Fibroblast of skin of left quadriceps (primary cell): ENCODE results near the gene RNLS.

Experiments used
- DNase-seq, 2 experiments: peaks; one replicate each; pipeline ENCODE4 v3.0.0-alpha.2; 2013; ENCODE audit warnings: low read depth in 2 of 2

Gene RNLS

DNA sequence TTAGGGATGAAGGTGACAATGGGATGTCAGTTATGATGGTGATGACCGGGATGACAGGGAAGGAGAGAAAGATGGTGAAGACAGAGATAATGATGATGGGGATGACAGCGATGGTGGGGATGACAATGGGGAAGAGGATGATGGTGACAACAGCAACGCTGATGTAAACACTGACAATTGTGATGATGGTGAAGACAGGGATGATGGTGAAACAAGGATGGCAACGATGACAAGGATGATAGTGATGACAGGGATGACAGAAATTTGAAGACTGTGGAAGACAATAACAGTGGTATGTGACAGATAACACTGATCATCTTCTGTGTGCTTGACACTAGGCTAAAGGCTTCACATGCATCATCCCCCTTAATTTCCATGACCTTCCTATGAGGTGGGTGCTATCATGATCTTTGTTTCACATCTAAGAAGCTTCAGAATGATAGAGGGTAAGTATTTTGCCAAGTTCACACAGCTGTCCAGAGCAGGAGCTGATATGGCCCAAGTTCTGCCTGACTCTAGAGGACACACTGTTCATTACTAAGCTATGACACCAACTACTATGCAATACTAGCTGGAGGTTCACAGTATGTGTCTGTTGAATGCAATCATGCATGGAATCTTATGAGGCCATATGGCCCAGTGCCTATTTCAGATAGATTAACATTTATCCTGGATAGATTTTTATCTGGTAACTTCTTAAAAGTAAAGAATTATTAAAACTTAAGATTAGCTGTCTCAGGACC lies 105.6 kb downstream of the RNLS start:
- no peak for DNase-seq

DNA sequence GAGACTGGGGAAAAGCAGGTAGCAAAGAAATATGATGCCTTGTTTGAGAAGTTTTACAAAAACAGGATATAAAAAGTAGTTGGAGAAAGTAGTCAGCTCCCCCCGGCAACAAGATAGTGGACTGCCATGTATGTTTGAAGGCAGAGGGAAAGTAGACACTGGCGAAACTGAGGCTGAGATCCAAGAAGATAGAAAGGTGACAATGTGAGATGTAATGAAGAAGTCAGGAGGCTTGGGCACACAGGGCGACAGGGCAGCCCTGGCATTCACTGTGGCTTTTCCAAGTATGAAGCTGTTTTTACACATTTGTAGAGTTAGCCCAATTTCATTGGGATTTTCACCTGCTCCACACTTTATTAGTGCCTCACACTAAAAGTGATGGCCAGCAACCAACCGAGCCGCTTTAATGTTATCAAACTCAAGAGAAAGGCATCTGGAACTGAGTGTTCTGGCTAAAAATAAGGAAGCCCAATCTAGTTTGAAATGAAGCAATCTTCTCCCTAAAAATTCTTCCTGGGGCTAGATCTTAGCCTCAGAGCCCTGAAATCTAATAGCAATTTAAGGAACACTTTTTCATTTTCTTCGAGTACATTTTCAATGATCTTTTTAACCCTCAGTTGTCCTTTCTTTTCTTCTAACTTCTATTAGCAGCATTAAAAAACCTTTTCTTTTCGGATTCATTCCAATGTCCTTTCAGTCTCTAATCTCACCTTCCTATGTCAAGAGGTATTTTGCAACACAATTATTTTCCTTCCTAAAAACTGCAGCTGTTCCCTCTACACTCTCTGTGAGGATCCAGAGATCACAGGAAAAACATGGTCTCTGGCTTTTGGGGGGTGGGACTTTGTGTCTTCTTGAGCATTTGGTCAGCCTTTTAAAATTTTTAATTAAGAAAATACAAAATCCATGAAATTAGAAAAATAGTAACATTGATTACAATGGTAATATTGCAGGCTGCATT lies 108.0 kb downstream of the RNLS start:
- no peak for DNase-seq

DNA sequence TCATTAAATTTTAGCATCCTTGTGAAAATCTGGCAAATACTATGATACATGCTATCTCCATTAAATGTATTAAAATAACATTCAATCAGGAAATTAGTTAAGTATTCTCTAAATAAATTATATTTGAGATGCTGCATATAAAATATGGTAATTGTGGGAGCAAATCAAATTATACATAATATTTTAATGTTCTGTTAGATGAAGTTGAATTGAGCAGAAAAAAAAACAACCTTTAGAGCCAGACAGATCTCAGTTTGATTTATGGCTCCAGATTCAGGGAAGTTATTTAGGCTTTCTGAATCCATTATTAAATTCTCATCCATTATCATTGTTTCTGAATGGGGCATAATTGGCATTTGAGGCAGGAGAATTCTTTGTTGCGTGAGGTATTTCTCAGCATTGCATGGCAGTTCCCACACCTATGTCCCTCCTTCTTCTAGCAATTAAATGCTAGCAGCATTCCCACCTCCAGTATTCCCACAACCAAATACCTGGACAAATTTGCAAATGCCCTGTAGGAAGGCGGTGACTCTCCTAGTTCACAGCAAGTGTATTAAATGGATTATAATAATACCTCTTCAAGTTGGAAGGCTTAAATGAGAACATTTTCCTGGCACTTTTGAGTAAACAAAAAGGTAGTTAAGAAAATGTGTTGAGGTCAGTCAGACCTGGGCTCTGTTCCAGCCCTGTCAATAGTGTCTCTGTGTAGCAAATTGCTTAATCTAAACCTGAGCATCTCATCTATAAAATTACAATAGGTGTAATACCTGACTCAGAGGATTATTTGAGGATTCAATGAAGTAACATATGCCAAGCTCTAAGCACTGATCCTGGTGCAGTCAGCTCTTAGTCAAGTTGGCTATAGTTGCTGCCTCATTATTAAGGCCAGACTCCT lies 108.9 kb downstream of the RNLS start:
- no peak for DNase-seq

DNA sequence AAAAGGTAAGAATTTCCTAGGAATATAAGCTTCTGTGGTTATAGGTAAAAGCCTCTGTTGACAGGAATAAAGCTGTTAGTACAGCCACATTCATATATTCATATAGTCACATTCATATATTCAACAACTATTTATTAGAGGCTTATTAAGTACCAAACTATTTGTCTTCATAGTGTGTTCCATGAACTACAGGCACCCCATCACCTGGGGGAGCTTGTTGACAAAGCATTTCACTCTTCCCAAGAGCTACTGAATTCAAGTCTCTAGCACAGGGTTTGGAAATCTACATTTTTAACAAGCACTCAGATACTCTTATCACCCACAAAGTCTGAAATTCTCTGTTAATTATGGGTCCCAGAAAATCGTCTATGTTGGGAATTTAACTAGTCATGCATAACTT lies 110.6 kb downstream of the RNLS start:
- DNase-seq: no peak

DNA sequence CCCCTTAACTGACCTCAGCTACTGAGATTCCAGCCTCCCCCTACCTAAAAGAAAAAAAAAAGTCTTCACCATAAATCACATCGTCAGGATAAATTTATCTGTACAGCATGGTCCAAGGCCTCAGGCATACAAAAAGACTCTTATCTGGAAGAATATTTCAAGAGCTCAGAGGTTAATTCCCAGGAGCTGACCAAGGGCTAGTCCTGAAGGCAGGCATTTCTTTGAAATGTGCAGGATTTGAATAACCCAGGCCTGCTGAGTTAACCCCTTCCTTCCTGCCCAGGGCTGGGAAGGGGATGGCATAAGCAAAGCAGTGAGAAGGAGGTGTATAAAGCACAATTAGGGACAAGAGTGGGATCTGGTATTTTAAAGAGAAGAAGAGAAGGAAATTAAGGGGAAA lies 111.2 kb downstream of the RNLS start:
- DNase-seq: no peak

DNA sequence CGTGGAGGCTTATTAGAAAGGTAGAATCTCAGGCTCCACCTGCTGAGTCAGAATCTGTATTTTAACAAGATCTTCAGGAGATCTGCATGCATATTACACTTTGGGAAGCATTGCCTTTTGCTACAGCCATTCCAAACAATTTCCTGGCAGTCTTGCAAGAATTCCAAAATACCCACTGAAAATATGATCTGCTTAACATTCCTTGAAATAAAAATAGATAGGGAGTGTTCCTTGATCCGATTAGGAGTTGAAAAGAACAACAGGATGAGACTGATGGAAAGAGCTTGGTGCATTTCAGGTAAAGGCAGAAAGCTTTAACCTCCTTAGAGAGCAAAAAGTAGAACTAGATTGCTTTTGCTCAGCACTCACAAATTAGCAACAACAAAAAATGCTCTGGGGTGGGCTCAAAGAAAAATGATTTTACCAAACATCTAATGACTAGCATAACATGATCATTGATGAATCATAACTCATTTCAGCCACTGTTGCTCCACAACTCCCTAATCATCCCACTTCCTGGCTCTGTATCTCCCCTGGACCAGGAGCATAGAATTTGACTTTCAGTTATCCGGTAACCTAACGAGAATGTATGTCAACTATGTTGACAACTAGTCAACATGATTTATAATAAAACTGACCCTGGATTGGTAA lies 115.2 kb downstream of the RNLS start:
- peak in 1 of 2 experiments; percentile 14 for DNase-seq

DNA sequence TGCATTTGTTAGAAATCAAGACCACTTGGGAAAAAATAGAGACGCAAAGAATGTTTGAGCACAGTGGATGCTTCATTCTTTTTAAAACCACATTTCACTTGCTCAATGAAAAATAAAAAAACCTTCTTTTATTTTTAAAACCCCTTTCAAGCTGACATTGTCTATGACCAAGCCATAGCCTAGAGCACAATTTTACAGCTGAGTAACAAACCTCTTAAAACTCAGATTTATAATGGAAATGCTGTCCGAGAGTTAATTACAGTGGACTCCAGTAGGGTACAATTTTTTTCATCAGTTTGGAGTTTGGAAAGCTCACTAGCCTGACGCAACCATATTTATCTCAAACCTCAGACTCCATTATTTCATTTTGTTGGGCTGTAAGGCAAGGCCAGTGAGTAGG lies 116.3 kb downstream of the RNLS start:
- DNase-seq: no peak

DNA sequence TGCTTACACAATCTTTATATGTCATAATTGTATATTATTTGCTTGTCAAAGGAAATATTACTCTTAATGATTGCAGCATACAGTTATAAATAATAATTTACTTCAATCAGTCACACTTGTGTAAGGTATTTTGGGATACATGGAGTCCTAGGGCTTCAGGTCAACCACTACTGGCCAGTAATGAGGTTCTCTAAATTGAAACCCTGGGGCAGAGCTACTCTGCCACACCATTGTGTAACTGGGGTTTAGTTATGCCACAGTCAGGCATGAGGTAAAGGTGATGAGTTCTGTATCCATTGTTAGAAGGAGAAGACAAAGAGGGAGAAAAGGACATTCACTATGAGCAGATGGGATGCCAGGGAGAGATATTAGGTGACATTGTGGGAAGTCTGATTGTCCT lies 117.4 kb downstream of the RNLS start:
- no peak for DNase-seq

DNA sequence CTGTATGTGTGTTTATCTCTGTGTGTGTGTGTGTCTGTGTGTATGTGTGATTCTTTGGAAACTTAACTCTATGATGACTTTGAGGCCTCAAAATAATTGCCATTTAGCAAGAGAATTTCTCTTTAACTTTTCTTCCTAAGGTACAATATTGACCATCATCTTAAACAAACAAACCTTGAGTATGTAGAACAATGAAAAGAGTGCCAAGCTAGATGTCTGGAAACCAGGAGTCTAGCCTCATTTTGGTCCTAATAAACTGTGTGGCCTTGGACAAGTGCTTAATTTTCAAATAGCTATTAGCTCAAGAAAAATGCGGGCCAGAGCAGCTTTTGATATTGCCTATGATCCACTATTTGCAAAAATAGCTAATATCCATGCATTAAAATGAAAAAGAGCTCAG lies 119.3 kb downstream of the RNLS start:
- DNase-seq: no peak

DNA sequence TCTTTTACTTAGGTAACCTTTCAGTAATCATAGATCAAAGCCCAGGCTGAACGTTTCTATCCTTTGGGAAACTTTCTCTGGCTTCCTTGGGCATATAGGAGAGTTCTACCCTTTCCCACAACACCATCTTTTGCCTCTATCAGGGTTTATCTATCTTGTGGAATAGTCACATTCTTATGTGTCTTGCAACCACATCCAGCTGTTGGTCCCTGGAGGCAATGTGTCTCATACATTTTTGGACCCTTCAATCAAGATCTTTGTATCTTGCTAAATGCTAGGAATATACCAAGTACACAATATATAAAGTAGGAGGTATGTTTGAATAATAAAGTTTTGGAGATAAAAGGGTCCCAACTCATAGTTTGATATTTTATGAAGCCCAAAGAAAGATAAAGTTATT lies 121.7 kb downstream of the RNLS start:
- DNase-seq: no peak

DNA sequence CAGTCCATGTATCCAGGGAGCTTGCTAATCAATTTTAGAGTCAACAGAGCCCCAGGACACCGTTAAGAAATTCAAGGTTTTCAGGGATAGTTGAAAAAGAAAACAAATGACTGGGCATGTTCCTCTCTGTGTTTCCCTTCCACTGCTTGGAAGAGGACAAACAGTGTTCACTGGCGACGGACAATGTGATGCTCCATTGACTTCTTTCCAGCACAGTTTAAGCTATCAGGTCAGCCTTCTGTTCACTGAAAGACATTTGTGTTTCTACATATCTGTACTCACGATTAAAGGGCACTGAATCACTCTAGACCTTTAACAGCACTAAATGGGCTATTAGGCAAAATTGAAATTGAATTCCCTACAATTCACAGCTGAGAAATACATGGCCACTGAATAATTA lies 123.6 kb downstream of the RNLS start:
- DNase-seq: no peak

DNA sequence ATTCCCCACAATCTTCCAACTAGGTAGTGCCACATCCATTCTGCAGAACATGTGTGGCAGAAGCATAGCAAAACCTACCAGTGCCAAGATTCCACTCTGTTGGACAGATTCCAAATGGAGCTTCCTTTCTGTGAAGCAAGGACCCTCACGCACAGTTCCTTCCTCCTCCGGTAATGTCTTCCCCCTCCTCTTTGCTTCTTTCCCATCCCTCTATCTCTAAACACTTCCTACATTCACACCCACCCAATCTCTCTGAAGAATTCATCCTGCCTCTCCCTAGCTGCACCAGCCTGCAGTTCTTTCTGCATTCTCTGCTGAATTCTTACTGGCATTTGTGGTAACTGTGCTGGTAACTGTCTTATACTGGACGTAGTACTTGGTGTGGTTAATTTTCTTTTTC lies 124.9 kb downstream of the RNLS start:
- DNase-seq: no peak

DNA sequence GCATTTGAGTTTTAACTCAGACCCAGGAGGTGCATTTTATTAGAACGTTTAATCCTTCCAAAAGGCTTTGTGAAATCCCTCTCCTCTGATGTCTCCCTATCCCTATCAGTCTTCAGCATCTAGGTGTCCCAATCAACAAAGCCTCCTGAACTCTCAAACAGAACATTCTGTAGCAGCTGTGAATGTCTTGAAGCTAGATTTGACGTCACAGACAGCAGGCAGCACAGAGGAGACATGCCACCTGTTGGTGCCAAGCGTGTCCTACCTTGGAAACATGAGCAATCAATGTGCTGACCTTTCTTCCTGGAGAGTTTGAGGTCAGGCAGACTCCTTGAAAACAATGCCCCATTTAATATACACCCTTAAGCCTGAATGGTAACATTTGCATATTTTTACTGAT lies 125.5 kb downstream of the RNLS start:
- no peak for DNase-seq

DNA sequence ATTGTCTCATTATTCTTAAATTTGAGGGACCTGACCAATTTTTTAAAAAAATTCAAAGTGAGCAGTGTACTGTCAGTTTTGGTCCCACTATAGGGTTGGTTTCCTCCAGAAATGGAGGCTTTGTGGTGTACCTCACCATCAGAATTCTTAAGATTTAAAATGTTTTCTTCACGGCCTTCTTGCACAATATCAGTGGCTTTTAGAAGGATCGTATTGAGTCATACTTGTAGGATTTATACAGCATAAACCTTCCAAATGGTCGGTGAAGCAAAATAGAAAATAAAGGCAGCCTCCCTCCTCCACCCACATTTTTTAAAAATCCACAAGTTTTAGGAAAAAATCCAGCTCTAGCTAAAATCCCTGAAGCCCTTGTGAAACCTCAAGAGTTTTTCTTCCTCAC lies 126.4 kb downstream of the RNLS start:
- DNase-seq: peak; percentile 47 to 50

DNA sequence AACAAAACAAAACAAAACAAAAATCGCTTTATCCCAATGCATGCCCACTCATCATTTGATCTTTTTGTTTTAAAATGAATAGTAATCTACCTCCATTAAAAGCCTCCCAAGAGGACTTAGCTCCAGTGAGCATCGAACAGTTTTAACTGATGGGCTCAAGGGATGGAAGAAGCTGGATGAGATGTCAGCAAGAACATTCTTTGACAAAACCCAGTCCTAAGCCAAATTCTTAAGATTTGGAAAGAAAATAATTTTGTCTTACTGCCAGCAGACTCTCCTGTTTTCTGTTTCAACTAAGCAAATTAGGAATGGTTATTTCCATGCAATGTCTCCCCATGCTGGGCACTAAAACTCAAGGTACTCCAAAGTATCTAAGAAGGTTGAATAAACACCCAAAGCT lies 127.3 kb downstream of the RNLS start:
- DNase-seq: no peak

DNA sequence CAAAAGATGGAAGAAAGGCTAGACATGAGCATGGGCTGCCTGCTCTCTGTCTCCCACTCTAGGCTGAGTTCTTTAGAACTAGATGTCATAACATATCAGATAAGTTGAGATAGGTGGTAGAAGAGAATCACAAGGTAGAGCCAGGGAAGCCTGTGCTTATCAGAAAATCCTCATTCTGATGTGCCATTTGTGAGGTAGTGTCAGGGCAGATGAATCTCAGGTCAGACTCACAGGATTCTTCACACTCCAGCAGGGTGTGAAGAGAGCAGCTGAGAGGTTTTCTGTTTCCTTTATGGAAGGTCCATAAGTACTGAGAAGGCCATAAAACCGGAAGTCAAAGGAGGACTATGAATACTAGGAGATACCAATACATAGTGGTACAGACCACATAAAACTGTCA lies 132.9 kb downstream of the RNLS start:
- DNase-seq: no peak

DNA sequence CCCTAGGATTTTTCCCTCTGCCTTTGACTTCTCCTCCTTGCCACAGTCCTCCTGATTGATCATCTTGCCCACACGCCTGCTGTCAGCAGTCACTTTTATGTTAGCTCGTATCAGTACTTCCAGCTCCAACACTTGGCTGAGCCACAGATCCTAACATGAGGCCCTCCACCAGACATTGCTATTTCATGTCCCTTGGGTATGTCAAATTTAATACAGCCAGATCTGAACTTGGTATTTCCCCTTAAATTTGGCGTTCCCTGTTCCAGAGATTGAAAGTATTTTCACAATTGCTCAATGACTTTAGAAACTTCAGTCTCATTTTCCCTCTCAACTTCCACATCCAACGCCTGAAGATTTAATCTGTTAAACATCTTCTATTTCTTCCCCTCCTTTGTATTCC lies 140.4 kb downstream of the RNLS start:
- no peak for DNase-seq

DNA sequence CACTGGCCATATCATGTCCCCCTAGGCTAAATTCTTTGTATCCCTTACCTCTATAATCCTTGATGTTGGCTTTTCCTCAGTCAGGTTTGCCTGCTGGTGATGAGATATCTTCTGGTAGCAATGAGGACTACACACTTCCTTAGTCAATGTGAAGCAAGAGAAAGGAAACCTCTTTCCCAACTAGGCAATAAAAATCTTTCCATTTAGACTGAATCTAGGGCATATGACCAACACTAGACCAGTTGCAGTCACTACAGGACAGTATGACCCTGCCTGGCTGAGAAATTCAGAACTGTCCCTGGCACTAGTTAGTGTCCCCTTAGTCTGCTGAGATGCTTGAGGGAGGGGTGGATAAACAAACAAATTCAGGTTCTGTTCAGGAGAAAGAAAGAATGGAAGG lies 142.6 kb downstream of the RNLS start:
- no peak for DNase-seq

DNA sequence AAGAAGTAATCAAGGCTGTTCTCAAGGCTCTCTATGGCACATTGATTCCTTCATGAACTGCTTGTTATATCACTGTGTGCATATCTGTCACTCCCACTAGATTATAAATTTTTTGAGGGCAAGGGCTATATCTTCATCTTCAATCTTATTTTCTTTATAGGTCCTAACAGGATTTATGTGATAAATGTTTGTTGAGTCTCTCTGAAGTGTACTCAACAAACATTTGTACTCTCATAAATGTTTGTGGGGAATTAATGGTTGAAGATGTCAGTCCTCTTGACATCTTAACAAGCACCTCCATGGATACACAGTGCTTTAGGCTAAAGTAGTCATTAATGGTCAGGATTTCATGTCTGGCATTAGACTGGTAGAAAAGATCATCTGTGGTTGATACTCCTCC lies 143.2 kb downstream of the RNLS start:
- no peak for DNase-seq

DNA sequence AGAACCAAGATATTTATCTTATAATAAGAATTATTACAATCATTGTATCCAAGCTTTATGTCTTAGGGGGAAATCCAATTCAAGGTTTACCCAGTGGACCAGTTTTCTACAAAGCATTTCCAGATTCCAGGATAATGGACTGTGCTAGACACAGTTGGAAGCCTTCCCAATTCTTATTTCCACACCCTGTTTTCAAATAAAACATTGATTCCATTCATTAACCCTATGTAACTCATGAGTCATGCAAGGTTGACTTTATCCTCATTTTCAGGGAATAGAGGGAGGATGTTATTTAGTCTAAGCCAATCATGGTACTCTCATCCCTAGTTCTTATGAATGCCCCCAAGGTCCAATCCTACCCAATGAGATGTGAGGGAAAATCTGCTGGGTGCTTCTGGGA lies 145.7 kb downstream of the RNLS start:
- no peak for DNase-seq

DNA sequence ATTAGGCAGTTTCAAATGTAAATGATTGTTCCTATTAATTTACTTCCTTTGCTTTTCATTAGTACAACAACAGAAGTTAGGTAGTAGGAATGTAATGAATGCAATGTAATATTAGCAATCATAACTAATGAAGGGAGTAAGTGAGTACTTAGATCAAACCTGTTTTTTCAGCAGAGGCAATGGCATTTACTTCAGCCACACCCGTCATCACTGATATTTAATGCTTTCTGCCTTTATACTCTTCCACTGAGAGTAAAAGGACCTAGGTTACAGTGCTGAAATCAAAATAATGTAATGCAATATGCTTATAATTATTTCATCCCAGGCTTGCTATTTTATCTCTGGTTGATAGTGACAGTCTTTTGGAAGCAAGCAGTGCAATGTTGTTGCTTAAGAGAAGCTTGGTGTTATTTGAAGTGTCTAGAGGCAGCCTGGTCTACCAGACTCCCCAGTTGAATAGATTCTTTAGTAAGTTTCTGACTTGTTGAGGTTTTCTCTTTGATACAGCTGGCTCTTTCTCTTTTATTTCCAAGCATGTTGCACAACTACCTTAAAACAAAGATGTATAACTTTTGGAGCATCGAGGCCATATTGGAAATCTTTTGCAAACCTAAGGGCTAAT lies 149.4 kb downstream of the RNLS start:
- DNase-seq: no peak
